Uterus (tissue), 4 donors: ENCODE results near the gene SLC22A23. TPM values are rescaled to one million over a fixed set of nuclear protein-coding genes. Genes with fewer than 3 reads are reported as not detected.

Experiments used
- DNase-seq, 2 donors: peaks; one replicate each; pipeline ENCODE4 v3.0.0-alpha.2; 2019 to 2020
- H3K27ac ChIP-seq, 2 donors: fragments of 200-600 bp; sonication (generic); 1 replicate in 1 of 2; 2 replicates in 1 of 2; pipeline ENCODE4 v1.5.1; 2016 to 2018
- H3K27me3 ChIP-seq, 2 donors: fragments of 200-600 bp; sonication (generic); one replicate each; pipeline ENCODE4 v1.5.1; 2018 to 2019; ENCODE audit warnings: control low read depth in 1 of 2
- H3K36me3 ChIP-seq, 2 donors: fragments of 200-600 bp; sonication (generic); one replicate each; pipeline ENCODE4 v1.5.1; 2019; ENCODE audit warnings: control low read depth in 1 of 2
- H3K4me1 ChIP-seq, 2 donors: fragments of 200-600 bp; sonication (generic); one replicate each; pipeline ENCODE4 v1.5.1; 2018 to 2019; ENCODE audit warnings: control low read depth in 1 of 2
- H3K4me3 ChIP-seq, 2 donors: fragments of 200-600 bp; sonication (generic); 1 replicate in 1 of 2; 2 replicates in 1 of 2; pipeline ENCODE4 v1.5.1; 2018 to 2019; ENCODE audit warnings: mild to moderate bottlenecking in 1 of 2
- H3K9me3 ChIP-seq, 2 donors: fragments of 200-600 bp; sonication (generic); one replicate each; pipeline ENCODE4 v1.5.1; 2019; ENCODE audit warnings: control low read depth in 1 of 2
- CTCF ChIP-seq, 4 experiments: fragments of 200-600 bp in 2 of 4; fragments of 450-650 bp in 2 of 4; sonication (generic) in 2 of 4; IDR thresholded peaks; one replicate each; pipeline ENCODE4 v1.5.1; 2016 to 2019; ENCODE audit warnings: antibody characterized with exemption in 4 of 4, mild to moderate bottlenecking in 2 of 4, moderate library complexity in 1 of 4
- POLR2A ChIP-seq, 2 donors: fragments of 450-650 bp; IDR thresholded peaks; one replicate each; pipeline ENCODE4 v1.6.1; 2016; ENCODE audit warnings: antibody characterized with exemption in 2 of 2, mild to moderate bottlenecking in 1 of 2, moderate library complexity in 1 of 2
- intact Hi-C: fragments of 100-400 bp; cut with DNase I; formaldehyde crosslinking; loops from one replicate; pipeline ENCODE4 v1.15.1; 2023; ENCODE audit warnings: low total_unique reads
- total RNA-seq, 4 donors: library from RNA; depleted of rRNA in 3 of 4; stranded (reverse); fragments of >200 nt in 3 of 4; gene quantifications; one replicate each; pipeline versions ENCODE4 v1.1.0 to v1.2.4, GENCODE V29; 2014 to 2023
- donor health status: DM: yes; HTN: yes; CAD: no.

Gene SLC22A23
- total RNA-seq, 4 donors from 2014 or later: 5.4 to 27.6 (median 9.7) TPM

DNA sequence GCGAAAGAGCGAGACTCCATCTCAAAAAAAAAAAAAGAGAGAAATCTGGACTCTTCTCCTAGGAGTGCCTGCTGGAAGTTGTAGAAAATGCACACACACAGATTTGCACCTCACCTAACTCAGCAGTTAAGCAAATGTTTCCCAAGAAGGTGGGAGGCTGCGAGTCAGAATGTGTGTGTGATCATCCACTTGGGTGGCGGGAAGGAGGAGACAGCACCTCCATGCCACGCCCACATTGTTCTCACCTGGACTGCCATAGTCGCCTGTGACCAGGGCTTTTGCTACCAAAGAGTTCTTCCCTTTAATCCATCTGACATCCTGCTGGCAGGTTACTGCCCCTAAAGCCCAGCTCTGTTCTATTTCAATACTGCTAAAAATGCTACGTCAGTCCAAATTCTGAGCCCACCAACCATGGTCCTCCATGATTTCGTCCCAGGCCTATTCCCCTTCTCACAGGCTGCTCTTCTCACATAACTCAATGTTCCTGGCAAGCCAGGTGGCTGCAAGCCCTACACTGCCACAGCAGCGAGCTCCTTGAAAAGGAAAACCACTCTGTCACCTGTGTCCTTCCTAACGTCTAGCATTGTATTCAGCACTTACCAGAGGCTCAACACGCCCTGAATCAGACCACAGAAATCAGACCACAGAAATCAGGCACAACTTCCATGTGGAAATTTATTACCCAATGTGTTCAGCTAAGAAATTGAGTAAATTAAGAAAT is 120.6 kb downstream of the SLC22A23 start:
- Histone ChIP-seq H3K27ac (no peak overlapping the region), H3K9me3 (no peaks in the 10 kb centered on the region), H3K36me3 (no peaks in the 10 kb centered on the region), H3K27me3 (no peaks in the 10 kb centered on the region), H3K4me1 (no peaks in the 10 kb centered on the region), H3K4me3 (no peak overlapping the region)
- no peak for DNase-seq
- intact Hi-C loops: no loop called here
- TF ChIP-seq CTCF (IDR thresholded peaks at IDR 0.05): no peak

DNA sequence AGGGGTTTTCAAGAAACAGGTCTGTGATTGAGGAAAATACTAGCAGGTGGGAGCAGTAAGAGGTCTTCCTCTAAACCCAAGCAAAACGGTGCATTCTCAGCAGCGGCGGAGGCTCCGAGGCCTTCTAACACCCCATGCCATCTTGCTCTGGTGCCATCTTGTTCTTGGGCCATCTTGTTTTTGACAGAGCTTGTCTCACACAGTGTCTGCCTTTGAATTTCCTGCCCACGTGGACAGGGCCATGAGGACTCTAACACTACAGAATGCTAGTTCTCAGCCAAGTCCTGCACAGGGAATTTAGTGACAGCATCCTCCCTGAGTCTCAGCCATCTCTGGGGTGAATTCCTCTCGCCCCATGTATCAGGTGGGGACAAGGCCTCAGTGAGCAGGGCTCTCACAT is 121.7 kb downstream of the SLC22A23 start:
- Histone ChIP-seq H3K9me3 (no peaks in the 10 kb centered on the region), H3K27ac (no peak overlapping the region), H3K4me3 (no peak overlapping the region), H3K36me3 (no peaks in the 10 kb centered on the region), H3K4me1 (no peaks in the 10 kb centered on the region), H3K27me3 (no peaks in the 10 kb centered on the region)
- DNase-seq: no peak
- no peak for TF ChIP-seq POLR2A (IDR thresholded peaks at IDR 0.05)
- no peak for TF ChIP-seq CTCF (IDR thresholded peaks at IDR 0.05)
- intact Hi-C loops: no loop called here

- Histone ChIP-seq H3K27me3 (no peaks in the 10 kb centered on the region), H3K4me3 (no peak overlapping the region), H3K36me3 (no peaks in the 10 kb centered on the region), H3K9me3 (no peaks in the 10 kb centered on the region), H3K4me1 (no peaks in the 10 kb centered on the region), H3K27ac (no peak overlapping the region)
- DNase-seq: no peak
- TF ChIP-seq CTCF (IDR thresholded peaks at IDR 0.05): no peak
- no peak for TF ChIP-seq POLR2A (IDR thresholded peaks at IDR 0.05)
- intact Hi-C loops: no loop called here
Observed at GRCh38 chr6:3334555-3334954, 122.3 kb downstream of the SLC22A23 start.

DNA sequence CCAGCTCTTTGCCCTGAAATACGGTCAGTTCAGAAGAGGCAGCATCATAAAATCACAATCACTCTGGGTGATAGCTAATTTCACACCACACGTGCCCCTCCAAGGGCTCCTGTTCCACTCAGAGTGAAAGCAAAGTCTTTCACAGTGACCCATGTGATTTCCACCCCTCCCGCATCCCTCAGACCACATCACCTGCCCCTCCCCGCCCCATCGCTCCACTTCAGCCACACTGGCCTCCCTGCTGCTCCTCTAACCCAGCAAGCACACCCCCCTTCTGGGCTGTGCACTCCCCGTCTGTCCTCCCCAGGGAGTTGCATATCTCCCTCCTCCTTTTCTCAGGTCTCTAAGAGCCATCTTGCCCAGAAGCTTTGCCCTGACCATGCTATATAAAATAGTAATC is 123.6 kb downstream of the SLC22A23 start:
- no peaks in the 10 kb centered on the region for H3K36me3 ChIP-seq
- H3K9me3 ChIP-seq: no peaks in the 10 kb centered on the region
- TF ChIP-seq CTCF (IDR thresholded peaks at IDR 0.05): no peak
- no peak for TF ChIP-seq POLR2A (IDR thresholded peaks at IDR 0.05)
- H3K27me3 ChIP-seq: no peaks in the 10 kb centered on the region
- no peaks in the 10 kb centered on the region for H3K4me1 ChIP-seq
- no peak overlapping the region for H3K27ac ChIP-seq
- intact Hi-C loops: no loop called here
- no peak for DNase-seq
- no peak overlapping the region for H3K4me3 ChIP-seq

DNA sequence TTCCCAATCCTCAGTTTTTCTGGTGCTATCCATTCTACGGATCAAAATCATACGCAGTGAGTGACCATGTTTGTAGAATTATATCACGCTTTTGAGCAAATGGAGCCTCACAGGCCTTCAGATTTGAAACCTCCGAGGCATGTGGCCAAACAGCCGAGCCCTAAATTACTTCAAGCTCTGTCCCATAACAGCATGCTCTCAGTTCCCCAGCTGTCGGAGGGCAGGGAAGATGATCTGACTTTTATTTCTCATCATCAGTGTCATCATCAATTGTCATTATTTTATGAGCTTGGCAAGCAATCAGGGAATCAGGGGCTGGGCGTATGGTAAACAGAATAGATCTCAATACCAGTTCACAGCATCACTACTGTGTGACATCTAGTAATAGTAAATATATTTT is 124.9 kb downstream of the SLC22A23 start:
- H3K36me3 ChIP-seq: no peaks in the 10 kb centered on the region
- no peaks in the 10 kb centered on the region for H3K9me3 ChIP-seq
- H3K27ac ChIP-seq: peak overlapping the region; percentile 37 to 40
- DNase-seq: no peak
- no peaks in the 10 kb centered on the region for H3K4me1 ChIP-seq
- no peak overlapping the region for H3K4me3 ChIP-seq
- H3K27me3 ChIP-seq: no peaks in the 10 kb centered on the region
- intact Hi-C loops: no loop called here
- no peak for TF ChIP-seq CTCF (IDR thresholded peaks at IDR 0.05)
- TF ChIP-seq POLR2A (IDR thresholded peaks at IDR 0.05): no peak
